Panc1 (cell line): ENCODE data around the gene FLT3. TPM values are rescaled to one million over a fixed set of nuclear protein-coding genes. Genes with fewer than 3 reads are reported as not detected.
"Not testable (repeated sequence)": the region's sequence is repeated elsewhere in the genome, so short reads cannot be mapped to it uniquely, and the experiment has no call there.

Experiments used
- ATAC-seq: fragments of 200-7000 bp; cut with Tn5 transposase; 2 replicates; pipeline ENCODE4 v1.9.1; 2020; ENCODE audit warnings: mild to moderate bottlenecking, moderate library complexity
- BruUV-seq: library from RNA; stranded (reverse); fragments of 400-500 nt; replicated peaks from 2 replicates; lab custom pipeline; 2021; lab: Mats Ljungman, UMichigan
- CTCF ChIA-PET: fragments of 300-600 bp; sonication (Branson Sonifier 250); formaldehyde crosslinking; loops from one replicate; lab custom pipeline; 2022; ENCODE audit warnings: antibody characterized with exemption; lab: Charles Lee
- POLR2A ChIA-PET: fragments of 300-600 bp; sonication (Branson Sonifier 250); formaldehyde crosslinking; loops from one replicate; lab custom pipeline; 2022; ENCODE audit warnings: antibody characterized with exemption; lab: Charles Lee
- DNase-seq: peaks from one replicate; pipeline ENCODE4 v3.0.0-alpha.2; 2010; ENCODE audit warnings: low read depth, low spot score
- H3K27ac ChIP-seq: 2 replicates; pipeline ENCODE4 v1.5.1; 2011; ENCODE audit warnings: mild to moderate bottlenecking, low read length, inconsistent platforms
- H3K27me3 ChIP-seq: fragments of 200-500 bp; sonication (Bioruptor generic); 2 replicates; pipeline ENCODE4 v1.6.0; 2014; ENCODE audit warnings: low read length, inconsistent platforms; ENCODE audit not compliant: control insufficient read depth, insufficient read depth
- H3K36me3 ChIP-seq: fragments of 200-500 bp; sonication (Bioruptor generic); 2 replicates; pipeline ENCODE4 v1.5.1; 2014; ENCODE audit warnings: inconsistent platforms, mild to moderate bottlenecking, low read length, moderate library complexity; ENCODE audit not compliant: control insufficient read depth, insufficient read depth
- H3K4me1 ChIP-seq: 2 replicates; pipeline ENCODE4 v1.5.1; 2011; ENCODE audit warnings: inconsistent platforms, mild to moderate bottlenecking, low read length, moderate library complexity; ENCODE audit not compliant: control insufficient read depth, insufficient read depth
- H3K4me3 ChIP-seq, 2 experiments: 2 replicates each; pipeline ENCODE4 v1.5.1; 2011 to 2012; ENCODE audit warnings: low read depth in 2 of 2, low read length in 2 of 2, mild to moderate bottlenecking in 2 of 2, inconsistent platforms in 1 of 2, moderate library complexity in 1 of 2
- H3K9me3 ChIP-seq: fragments of 200-500 bp; sonication (Bioruptor generic); 2 replicates; pipeline ENCODE4 v1.5.1; 2014; ENCODE audit warnings: low read depth, mild to moderate bottlenecking, inconsistent platforms, low read length, moderate library complexity; ENCODE audit not compliant: control insufficient read depth, insufficient read depth
- POLR2AphosphoS5 ChIP-seq: IDR thresholded peaks from 2 replicates; pipeline ENCODE4 v1.6.1; 2012; ENCODE audit warnings: mild to moderate bottlenecking, low read depth, low read length, moderate library complexity
- SIN3A ChIP-seq: IDR thresholded peaks from 2 replicates; pipeline ENCODE4 v1.6.1; 2012; ENCODE audit warnings: low read depth, mild to moderate bottlenecking, low read length, moderate library complexity, borderline replicate concordance; ENCODE audit not compliant: insufficient read depth
- TCF7L2 ChIP-seq: IDR thresholded peaks from 2 replicates; pipeline ENCODE4 v1.6.1; 2011; ENCODE audit warnings: mild to moderate bottlenecking, low read depth, low read length, inconsistent platforms
- in situ Hi-C: cut with HindIII; loops from 2 replicates; pipeline ENCODE4 v1.10.0; 2016; ENCODE audit warnings: low sequenced_read_pairs, low pct_unique_long_range_greater_than_20kb
- intact Hi-C: fragments of 100-400 bp; cut with micrococcal nuclease; formaldehyde crosslinking; loops from one replicate; pipeline ENCODE4 v1.10.0; 2022; ENCODE audit not compliant: unreplicated experiment
- total RNA-seq: library from RNA; stranded (reverse); gene quantifications from one replicate; pipeline ENCODE4 v1.2.1, GENCODE V29; 2021; ENCODE audit not compliant: unreplicated experiment
- TF ChIP-seq, protein P1 (sequence below), 2 experiments: IDR thresholded peaks; 2 replicates each; pipeline ENCODE4 v1.6.1; 2011 to 2012; ENCODE audit warnings: low read depth in 2 of 2, control low read depth in 1 of 2, low read length in 1 of 2, mild to moderate bottlenecking in 1 of 2, moderate library complexity in 1 of 2; ENCODE audit not compliant: insufficient read depth in 1 of 2
- TF ChIP-seq, protein P2 (sequence below): fragments of 450-650 bp; IDR thresholded peaks from 2 replicates; pipeline ENCODE4 v1.5.1; 2017; ENCODE audit warnings: mild to moderate bottlenecking

The FLT3 gene
- total RNA-seq, 1 experiment from 2014 or later = 0.08 TPM

GRCh38 chr13:28033894-28034655 is 66.3 kb downstream of the FLT3 start:
- Histone ChIP-seq H3K36me3 (no peaks in the 10 kb centered on the region), H3K4me3 (no peak overlapping the region), H3K9me3 (no peaks in the 10 kb centered on the region), H3K27me3 (no peaks in the 10 kb centered on the region), H3K27ac (no peak overlapping the region), H3K4me1 (no peaks in the 10 kb centered on the region)
- ATAC-seq (no peak), DNase-seq (no peak)
- in situ Hi-C loops (no loop called here), intact Hi-C loops (no loop called here)
- ChIA-PET CTCF (no interaction called here), POLR2A (no interaction called here)
- TF ChIP-seq POLR2AphosphoS5 (no peak), TCF7L2 (no peak), SIN3A (no peak)
- TF ChIP-seq, protein P1, sequence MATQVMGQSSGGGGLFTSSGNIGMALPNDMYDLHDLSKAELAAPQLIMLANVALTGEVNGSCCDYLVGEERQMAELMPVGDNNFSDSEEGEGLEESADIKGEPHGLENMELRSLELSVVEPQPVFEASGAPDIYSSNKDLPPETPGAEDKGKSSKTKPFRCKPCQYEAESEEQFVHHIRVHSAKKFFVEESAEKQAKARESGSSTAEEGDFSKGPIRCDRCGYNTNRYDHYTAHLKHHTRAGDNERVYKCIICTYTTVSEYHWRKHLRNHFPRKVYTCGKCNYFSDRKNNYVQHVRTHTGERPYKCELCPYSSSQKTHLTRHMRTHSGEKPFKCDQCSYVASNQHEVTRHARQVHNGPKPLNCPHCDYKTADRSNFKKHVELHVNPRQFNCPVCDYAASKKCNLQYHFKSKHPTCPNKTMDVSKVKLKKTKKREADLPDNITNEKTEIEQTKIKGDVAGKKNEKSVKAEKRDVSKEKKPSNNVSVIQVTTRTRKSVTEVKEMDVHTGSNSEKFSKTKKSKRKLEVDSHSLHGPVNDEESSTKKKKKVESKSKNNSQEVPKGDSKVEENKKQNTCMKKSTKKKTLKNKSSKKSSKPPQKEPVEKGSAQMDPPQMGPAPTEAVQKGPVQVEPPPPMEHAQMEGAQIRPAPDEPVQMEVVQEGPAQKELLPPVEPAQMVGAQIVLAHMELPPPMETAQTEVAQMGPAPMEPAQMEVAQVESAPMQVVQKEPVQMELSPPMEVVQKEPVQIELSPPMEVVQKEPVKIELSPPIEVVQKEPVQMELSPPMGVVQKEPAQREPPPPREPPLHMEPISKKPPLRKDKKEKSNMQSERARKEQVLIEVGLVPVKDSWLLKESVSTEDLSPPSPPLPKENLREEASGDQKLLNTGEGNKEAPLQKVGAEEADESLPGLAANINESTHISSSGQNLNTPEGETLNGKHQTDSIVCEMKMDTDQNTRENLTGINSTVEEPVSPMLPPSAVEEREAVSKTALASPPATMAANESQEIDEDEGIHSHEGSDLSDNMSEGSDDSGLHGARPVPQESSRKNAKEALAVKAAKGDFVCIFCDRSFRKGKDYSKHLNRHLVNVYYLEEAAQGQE (IDR thresholded peaks at IDR 0.05; ENCODE audit: insufficient read depth in 1 of 2, low read depth in 2 of 2, low read length in 1 of 2) = no peak
- TF ChIP-seq, protein P2, sequence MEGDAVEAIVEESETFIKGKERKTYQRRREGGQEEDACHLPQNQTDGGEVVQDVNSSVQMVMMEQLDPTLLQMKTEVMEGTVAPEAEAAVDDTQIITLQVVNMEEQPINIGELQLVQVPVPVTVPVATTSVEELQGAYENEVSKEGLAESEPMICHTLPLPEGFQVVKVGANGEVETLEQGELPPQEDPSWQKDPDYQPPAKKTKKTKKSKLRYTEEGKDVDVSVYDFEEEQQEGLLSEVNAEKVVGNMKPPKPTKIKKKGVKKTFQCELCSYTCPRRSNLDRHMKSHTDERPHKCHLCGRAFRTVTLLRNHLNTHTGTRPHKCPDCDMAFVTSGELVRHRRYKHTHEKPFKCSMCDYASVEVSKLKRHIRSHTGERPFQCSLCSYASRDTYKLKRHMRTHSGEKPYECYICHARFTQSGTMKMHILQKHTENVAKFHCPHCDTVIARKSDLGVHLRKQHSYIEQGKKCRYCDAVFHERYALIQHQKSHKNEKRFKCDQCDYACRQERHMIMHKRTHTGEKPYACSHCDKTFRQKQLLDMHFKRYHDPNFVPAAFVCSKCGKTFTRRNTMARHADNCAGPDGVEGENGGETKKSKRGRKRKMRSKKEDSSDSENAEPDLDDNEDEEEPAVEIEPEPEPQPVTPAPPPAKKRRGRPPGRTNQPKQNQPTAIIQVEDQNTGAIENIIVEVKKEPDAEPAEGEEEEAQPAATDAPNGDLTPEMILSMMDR = no peak
- BruUV-seq = no TSS peak

DNA sequence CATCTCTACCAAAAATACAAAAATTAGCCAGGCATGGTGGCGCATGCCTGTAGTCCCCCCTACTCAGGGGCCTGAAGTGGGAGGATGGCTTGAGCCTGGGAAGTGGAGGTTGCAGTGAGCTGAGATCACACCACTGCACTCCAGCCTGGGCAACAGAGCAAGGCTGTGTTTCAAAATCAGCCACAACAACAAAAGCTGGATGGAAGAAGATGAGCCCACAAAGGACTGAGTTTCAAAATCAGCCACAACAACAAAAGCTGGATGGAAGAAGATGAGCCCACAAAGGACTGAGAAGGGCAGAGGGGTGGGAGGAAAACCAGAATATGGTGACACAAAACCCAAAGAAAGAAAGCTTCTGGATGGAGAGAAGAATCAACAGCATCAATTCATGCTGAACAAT is 67.9 kb downstream of the FLT3 start:
- ATAC-seq, BruUV-seq, H3K36me3 ChIP-seq, H3K27ac ChIP-seq, H3K9me3 ChIP-seq, POLR2A ChIA-PET, H3K4me3 ChIP-seq, intact Hi-C loops, DNase-seq, H3K27me3 ChIP-seq, in situ Hi-C loops, H3K4me1 ChIP-seq: not testable (repeated sequence)
- CTCF ChIA-PET = interaction anchor here (0.6 kb wide), 1 partner anchor 17 kb away, joined by 3 read pairs; no protein-coding TSS in a partner anchor

DNA sequence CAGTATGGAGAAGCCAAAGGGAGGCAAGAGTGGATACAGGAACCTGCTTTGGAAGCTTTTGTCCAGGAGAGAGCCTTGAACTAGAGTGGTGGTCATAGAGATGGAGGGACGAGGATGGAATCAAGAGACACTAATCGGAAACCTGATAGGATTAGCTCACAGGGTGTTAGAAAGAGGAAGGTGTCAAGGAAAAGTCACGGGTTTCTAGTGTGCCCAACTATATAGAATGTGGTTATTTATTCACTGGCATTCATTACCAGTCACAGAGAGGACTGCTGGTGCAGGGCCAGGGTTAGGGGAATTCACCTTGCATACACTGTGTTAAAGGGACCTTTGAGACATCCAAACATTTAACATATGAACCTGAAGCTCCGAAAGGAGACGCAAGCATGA is 68.5 kb downstream of the FLT3 start:
- ChIA-PET POLR2A (no interaction called here), CTCF (interaction anchor here (0.6 kb wide), 1 partner anchor 202 kb away, joined by 3 read pairs; no protein-coding TSS in a partner anchor)
- intact Hi-C loops (no loop called here), in situ Hi-C loops (no loop called here)
- H3K9me3 ChIP-seq = no peaks in the 10 kb centered on the region
- no peaks in the 10 kb centered on the region for H3K36me3 ChIP-seq
- TF ChIP-seq, protein P1 (IDR thresholded peaks at IDR 0.05; ENCODE audit: insufficient read depth in 1 of 2, low read depth in 2 of 2, low read length in 1 of 2) = no peak
- TF ChIP-seq, protein P2 = no peak
- TF ChIP-seq POLR2AphosphoS5 (no peak), SIN3A (no peak), TCF7L2 (no peak)
- H3K27me3 ChIP-seq = no peaks in the 10 kb centered on the region
- no TSS peak for BruUV-seq
- ATAC-seq (no peak), DNase-seq (no peak)
- no peak overlapping the region for H3K27ac ChIP-seq
- H3K4me3 ChIP-seq = no peak overlapping the region
- H3K4me1 ChIP-seq = no peaks in the 10 kb centered on the region
